NT2/D1 (cell line): ENCODE results near the gene OR2A12.

ENCODE experiments used
- DNase-seq: peaks from one replicate; pipeline ENCODE4 v3.0.0-alpha.2; 2011; ENCODE audit warnings: low read depth, low spot score
- H3K27me3 ChIP-seq: 2 replicates; pipeline ENCODE4 v1.6.0; 2011; ENCODE audit warnings: mild to moderate bottlenecking; ENCODE audit not compliant: insufficient read length, insufficient read depth
- H3K36me3 ChIP-seq: 2 replicates; pipeline ENCODE4 v1.6.1; 2011; ENCODE audit warnings: mild to moderate bottlenecking, low read length, mixed read lengths; ENCODE audit not compliant: insufficient read depth, insufficient read length
- H3K4me1 ChIP-seq: 2 replicates; pipeline ENCODE4 v1.5.1; 2011; ENCODE audit not compliant: insufficient read depth, insufficient read length
- H3K4me3 ChIP-seq: 2 replicates; pipeline ENCODE4 v1.5.1; 2011; ENCODE audit warnings: low read depth; ENCODE audit not compliant: insufficient read length
- H3K9ac ChIP-seq: 2 replicates; pipeline ENCODE4 v1.6.0; 2011; ENCODE audit warnings: low read depth; ENCODE audit not compliant: insufficient read length
- H3K9me3 ChIP-seq: 2 replicates; pipeline ENCODE4 v1.5.1; 2011; ENCODE audit warnings: mild to moderate bottlenecking, low read length; ENCODE audit not compliant: insufficient read depth
- SUZ12 ChIP-seq: IDR thresholded peaks from 2 replicates; pipeline ENCODE4 v1.6.1; 2011; ENCODE audit not compliant: insufficient read length, insufficient read depth; ENCODE audit errors: extremely low read depth
- YY1 ChIP-seq: IDR thresholded peaks from 2 replicates; pipeline ENCODE4 v1.6.1; 2011; ENCODE audit not compliant: insufficient read length, insufficient read depth
- ZNF274 ChIP-seq: IDR thresholded peaks from 2 replicates; pipeline ENCODE4 v1.6.1; 2011; ENCODE audit warnings: mild to moderate bottlenecking, low read depth, low read length

The OR2A12 gene

DNA sequence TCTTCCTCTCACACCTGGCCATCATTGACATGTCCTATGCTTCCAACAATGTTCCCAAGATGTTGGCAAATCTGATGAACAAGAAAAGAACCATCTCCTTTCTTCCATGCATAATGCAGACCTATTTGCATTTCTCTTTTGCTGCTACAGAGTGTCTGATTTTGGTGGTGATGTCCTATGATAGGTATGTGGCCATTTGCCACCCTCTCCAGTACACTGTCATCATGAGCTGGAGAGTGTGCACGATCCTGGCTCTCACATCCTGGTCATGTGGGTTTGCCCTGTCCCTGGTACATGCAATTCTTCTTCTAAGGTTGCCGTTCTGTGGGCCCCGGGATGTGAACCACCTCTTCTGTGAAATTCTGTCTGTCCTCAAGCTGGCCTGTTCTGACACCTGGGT is 56.1 kb downstream of the OR2A12 start:
- Histone ChIP-seq H3K36me3 (no peaks in the 10 kb centered on the region), H3K4me3 (no peak overlapping the region), H3K27me3 (no peaks in the 10 kb centered on the region), H3K9ac (no peak overlapping the region), H3K9me3 (peaks cover 5% of the 10 kb centered on the region; the same call in 1 of the 2 replicates), H3K4me1 (no peaks in the 10 kb centered on the region)
- no peak for DNase-seq
- TF ChIP-seq YY1, result no peak
- no peak for TF ChIP-seq SUZ12
- no peak for TF ChIP-seq ZNF274

DNA sequence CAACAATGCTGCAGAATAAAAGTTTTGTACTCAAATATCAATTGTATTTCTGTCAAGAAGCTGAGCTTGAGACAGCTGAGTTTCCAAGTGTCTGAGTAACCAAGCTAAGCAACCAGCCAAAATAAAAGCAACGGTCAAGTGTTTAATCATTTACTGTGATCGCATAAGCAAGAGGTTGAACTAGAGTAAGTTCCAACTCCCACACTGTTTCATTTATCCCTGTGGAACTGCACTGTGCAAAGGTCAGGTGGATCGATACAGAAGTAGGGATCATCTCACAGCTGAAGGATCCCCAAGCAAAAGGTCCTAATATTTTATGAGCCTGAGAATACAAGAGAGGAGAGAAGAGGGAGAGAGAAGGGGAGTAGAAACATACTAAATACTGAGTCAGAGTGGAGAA is 58.3 kb downstream of the OR2A12 start:
- H3K9ac ChIP-seq, result no peak overlapping the region
- H3K4me1 ChIP-seq, result no peaks in the 10 kb centered on the region
- no peaks in the 10 kb centered on the region for H3K27me3 ChIP-seq
- DNase-seq, result no peak
- peaks cover 18% of the 10 kb centered on the region for H3K9me3 ChIP-seq
- no peak overlapping the region for H3K4me3 ChIP-seq
- TF ChIP-seq SUZ12 (no peak), YY1 (no peak), ZNF274 (no peak)
- H3K36me3 ChIP-seq, result no peaks in the 10 kb centered on the region

DNA sequence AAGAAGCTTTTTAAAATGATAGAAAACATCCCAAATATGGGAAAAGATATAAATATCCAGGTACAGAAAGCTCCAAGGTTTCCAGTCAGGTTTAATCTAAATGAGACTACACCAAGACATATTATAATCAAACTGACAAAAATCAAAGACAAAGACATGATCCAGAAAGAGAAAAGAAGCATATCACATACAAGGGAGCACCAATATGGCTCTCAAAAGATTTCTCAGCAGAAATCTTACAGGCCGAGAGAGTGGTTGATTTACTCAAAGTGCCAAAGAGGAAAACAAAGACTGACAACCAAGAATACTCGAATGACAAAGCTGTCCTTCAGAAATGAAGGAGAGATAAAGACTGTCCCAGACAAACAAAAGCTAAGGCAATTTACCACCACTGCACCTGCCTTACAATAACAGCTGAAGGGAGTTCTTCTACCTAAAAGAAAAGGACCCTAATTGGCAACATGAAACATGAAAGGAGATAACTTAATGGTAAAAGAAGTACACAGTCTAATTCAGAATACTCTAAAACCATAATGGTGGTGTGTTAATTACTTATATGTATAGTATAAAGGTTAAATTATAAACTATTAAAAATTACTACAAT is 62.2 kb downstream of the OR2A12 start:
- Histone ChIP-seq H3K4me3 (no peak overlapping the region), H3K27me3 (no peaks in the 10 kb centered on the region), H3K36me3 (no peaks in the 10 kb centered on the region), H3K4me1 (no peaks in the 10 kb centered on the region), H3K9me3 (peaks cover 27% of the 10 kb centered on the region), H3K9ac (no peak overlapping the region)
- TF ChIP-seq YY1 (no peak), ZNF274 (no peak), SUZ12 (no peak)
- DNase-seq, result no peak
